Gastrocnemius medialis (tissue), 4 donors: ENCODE results near the gene TPGS2.

ENCODE experiments used
- CTCF ChIP-seq, 5 experiments: fragments of 450-650 bp in 3 of 5; fragments of 200-600 bp in 2 of 5; sonication (generic) in 2 of 5; IDR thresholded peaks in 4 of 5; conservative IDR thresholded peaks in 1 of 5; 1 replicate in 4 of 5; 2 replicates in 1 of 5; pipeline ENCODE4 v1.5.1; 2016 to 2019; ENCODE audit warnings: antibody characterized with exemption in 5 of 5, mild to moderate bottlenecking in 3 of 5, moderate library complexity in 3 of 5
- POLR2A ChIP-seq, 2 donors: fragments of 450-650 bp; IDR thresholded peaks; one replicate each; pipeline ENCODE4 v1.6.1; 2017; ENCODE audit warnings: antibody characterized with exemption in 2 of 2, mild to moderate bottlenecking in 2 of 2, moderate library complexity in 2 of 2

- no peak for TF ChIP-seq CTCF (IDR thresholded peaks at IDR 0.05 in 4 of 5, conservative IDR thresholded peaks at IDR 0.05 in 1 of 5)
- no peak for TF ChIP-seq POLR2A (IDR thresholded peaks at IDR 0.05)
These were observed 9.2 kb downstream of the TPGS2 start for GRCh38 chr18:36819621-36820020.
